ENCODE measurements around the gene NACC2. TPM values are rescaled to one million over a fixed set of nuclear protein-coding genes. Genes with fewer than 3 reads are reported as not detected.

NACC2 gene
- total and polyA plus RNA-seq, 4 donors = 22.9 to 53.4 (median 32.1) TPM

DNA sequence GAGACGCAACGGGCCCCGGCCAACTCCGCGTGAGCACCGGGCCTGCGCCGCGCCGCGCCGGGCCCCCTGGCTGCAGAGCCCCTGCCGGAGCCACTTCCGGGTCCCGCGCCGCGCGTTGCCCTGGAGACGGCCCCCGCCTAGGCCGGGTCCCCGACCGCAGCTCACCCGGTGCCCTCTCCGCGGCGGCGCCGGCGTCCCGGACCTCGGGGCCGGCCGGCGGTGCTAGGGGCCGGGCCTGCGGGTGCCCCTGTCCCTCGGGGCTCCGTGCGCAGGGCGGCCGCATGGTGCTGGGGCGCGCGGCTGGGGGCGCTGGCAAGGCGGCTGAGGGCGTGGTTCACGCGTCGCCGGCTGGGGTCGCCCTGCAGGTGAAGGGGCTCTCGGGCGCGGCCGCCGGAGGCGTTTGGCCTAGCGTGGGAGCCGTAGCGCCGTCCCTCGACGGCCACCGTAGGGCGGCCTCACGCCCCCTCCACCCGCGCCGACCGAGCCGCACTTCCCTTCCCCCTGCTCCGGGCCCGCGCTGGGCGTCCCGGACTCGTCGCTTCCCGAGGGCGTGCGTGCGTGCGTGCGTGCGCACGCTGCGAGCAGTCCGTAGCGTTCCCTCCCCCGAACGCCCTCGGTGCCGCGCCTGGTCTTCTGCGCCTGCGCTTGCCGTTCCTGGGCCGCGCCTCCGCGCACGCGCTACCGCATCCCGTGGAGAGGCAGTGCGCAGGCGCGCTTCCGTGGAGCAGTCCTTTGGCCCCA, 23.4 kb upstream of the NACC2 start, which contains the start of gene TMEM250:
Gene TMEM250, minus strand, starts transcription at position 556 of the 741 bp plus-strand sequence. CDS start 1,975 bp downstream, outside the sequence.
- Histone ChIP-seq H3K4me1 (ENCODE audit: control insufficient read depth, insufficient read depth, low read length) (peaks cover 38% of the 10 kb centered on the region), H3K27me3 (ENCODE audit: control insufficient read depth, insufficient read depth, low read length) (no peaks in the 10 kb centered on the region), H3K36me3 (ENCODE audit: control insufficient read depth, insufficient read depth, low read length) (peaks cover 48% of the 10 kb centered on the region), H3K9me3 (ENCODE audit: control insufficient read depth, insufficient read depth, low read length) (no peaks in the 10 kb centered on the region), H3K4me3 (ENCODE audit: low read depth, low read length) (peak within 1 kb of the TSS; percentile 60), H3K27ac (ENCODE audit: low read depth, low read length) (peak within 1 kb of the TSS; percentile 75)
- WGBS (ENCODE audit: insufficient coverage) = under 1% methylated on average over 112 of the region's 112 CpGs
- peak; percentile 86 to 98 (median 93) for DNase-seq (ENCODE audit: low read depth in 4 of 6, low spot score in 6 of 6)

DNA sequence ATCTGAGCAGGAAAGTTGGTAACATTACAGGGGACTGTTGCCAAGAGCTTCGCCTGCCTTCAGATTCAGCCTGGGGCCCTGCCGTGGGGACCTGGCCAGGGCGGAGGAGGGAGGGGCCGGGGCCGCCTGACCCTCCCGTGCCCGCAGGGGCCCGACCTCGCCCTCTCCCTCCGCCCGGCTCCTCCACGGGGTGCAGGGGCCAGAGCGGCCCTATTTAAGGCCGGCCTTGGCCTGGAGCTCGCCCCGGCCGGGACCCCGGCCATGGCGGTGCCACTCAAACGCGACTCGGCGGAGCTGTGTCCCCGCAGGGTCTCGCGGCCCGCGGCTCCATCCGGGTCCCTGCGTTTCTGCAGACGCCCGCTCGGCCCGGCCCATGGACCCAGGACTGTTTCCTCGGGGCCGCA, 22.8 kb upstream of the NACC2 start:
- DNase-seq (ENCODE audit: low read depth in 4 of 6, low spot score in 6 of 6) = no peak
- under 1% methylated on average over 36 of the region's 36 CpGs for WGBS (ENCODE audit: insufficient coverage)
- Histone ChIP-seq H3K27me3 (ENCODE audit: control insufficient read depth, insufficient read depth, low read length) (no peaks in the 10 kb centered on the region), H3K4me1 (ENCODE audit: control insufficient read depth, insufficient read depth, low read length) (peaks cover 34% of the 10 kb centered on the region), H3K4me3 (ENCODE audit: low read depth, low read length) (peak overlapping the region; percentile 38), H3K9me3 (ENCODE audit: control insufficient read depth, insufficient read depth, low read length) (no peaks in the 10 kb centered on the region), H3K27ac (ENCODE audit: low read depth, low read length) (no peak overlapping the region), H3K36me3 (ENCODE audit: control insufficient read depth, insufficient read depth, low read length) (peaks cover 48% of the 10 kb centered on the region)

GRCh38 chr9:136117291-136117915, 22.3 kb upstream of the NACC2 start:
- 61% methylated on average over 23 of the region's 23 CpGs for WGBS (ENCODE audit: insufficient coverage)
- Histone ChIP-seq H3K27me3 (ENCODE audit: control insufficient read depth, insufficient read depth, low read length) (no peaks in the 10 kb centered on the region), H3K4me3 (ENCODE audit: low read depth, low read length) (peak overlapping the region; percentile 38), H3K9me3 (ENCODE audit: control insufficient read depth, insufficient read depth, low read length) (no peaks in the 10 kb centered on the region), H3K36me3 (ENCODE audit: control insufficient read depth, insufficient read depth, low read length) (peaks cover 52% of the 10 kb centered on the region), H3K4me1 (ENCODE audit: control insufficient read depth, insufficient read depth, low read length) (peaks cover 29% of the 10 kb centered on the region), H3K27ac (ENCODE audit: low read depth, low read length) (no peak overlapping the region)
- DNase-seq (ENCODE audit: low read depth in 4 of 6, low spot score in 6 of 6) = no peak

- Histone ChIP-seq H3K27me3 (ENCODE audit: control insufficient read depth, insufficient read depth, low read length) (no peaks in the 10 kb centered on the region), H3K27ac (ENCODE audit: low read depth, low read length) (no peak overlapping the region), H3K4me3 (ENCODE audit: low read depth, low read length) (no peak overlapping the region), H3K4me1 (ENCODE audit: control insufficient read depth, insufficient read depth, low read length) (peaks cover 28% of the 10 kb centered on the region), H3K9me3 (ENCODE audit: control insufficient read depth, insufficient read depth, low read length) (no peaks in the 10 kb centered on the region), H3K36me3 (ENCODE audit: control insufficient read depth, insufficient read depth, low read length) (peaks cover 56% of the 10 kb centered on the region)
- no peak for DNase-seq (ENCODE audit: low read depth in 4 of 6, low spot score in 6 of 6)
- WGBS (ENCODE audit: insufficient coverage) = 98% methylated on average over 62 of the region's 69 CpGs
These were observed 21.4 kb upstream of the NACC2 start for GRCh38 chr9:136116360-136117098.

DNA sequence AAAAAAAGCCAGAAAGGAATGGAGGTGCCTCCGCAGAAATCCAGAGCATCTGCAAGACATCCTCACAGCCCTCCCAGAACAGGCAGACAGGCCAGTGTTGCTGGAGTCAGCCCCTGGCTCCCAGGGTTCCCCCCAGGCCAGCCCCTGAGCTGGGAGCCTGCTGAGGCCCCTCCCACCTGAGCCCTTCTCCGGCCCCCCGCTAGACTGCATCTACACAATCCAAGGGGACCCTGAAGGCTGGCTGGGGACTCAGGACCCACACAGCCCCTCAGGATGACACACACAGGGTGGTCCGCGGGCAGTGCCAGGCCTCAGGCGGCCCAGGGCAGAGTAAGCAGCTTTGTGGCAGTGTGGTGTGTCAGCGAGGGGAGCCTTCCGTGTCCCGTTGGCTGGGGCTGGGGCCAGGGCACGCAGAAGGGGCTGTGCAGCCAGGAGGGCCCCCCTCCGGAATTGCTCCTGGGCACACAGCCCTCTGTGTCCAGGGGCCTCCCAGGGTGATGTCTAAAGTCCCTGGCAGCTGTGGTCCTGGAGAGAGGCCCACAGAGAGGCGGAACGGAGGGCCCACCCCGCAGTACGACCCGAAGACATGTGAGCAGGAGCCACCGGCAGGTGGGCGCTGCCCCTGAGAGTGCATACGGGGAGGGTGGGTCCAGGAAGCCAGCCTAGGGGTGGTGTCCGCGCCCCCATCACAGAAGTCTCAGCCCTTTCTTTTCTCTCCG, 20.7 kb upstream of the NACC2 start:
- Histone ChIP-seq H3K4me3 (ENCODE audit: low read depth, low read length) (no peak overlapping the region), H3K27me3 (ENCODE audit: control insufficient read depth, insufficient read depth, low read length) (no peaks in the 10 kb centered on the region), H3K9me3 (ENCODE audit: control insufficient read depth, insufficient read depth, low read length) (no peaks in the 10 kb centered on the region), H3K4me1 (ENCODE audit: control insufficient read depth, insufficient read depth, low read length) (peaks cover 33% of the 10 kb centered on the region), H3K36me3 (ENCODE audit: control insufficient read depth, insufficient read depth, low read length) (peaks cover 60% of the 10 kb centered on the region), H3K27ac (ENCODE audit: low read depth, low read length) (no peak overlapping the region)
- 93% methylated on average over 20 of the region's 22 CpGs for WGBS (ENCODE audit: insufficient coverage)
- DNase-seq (ENCODE audit: low read depth in 4 of 6, low spot score in 6 of 6) = no peak

GRCh38 chr9:136115206-136115605, 20.1 kb upstream of the NACC2 start:
- H3K27me3 ChIP-seq (ENCODE audit: control insufficient read depth, insufficient read depth, low read length) = no peaks in the 10 kb centered on the region
- H3K4me3 ChIP-seq (ENCODE audit: low read depth, low read length) = no peak overlapping the region
- peaks cover 33% of the 10 kb centered on the region for H3K4me1 ChIP-seq (ENCODE audit: control insufficient read depth, insufficient read depth, low read length)
- H3K36me3 ChIP-seq (ENCODE audit: control insufficient read depth, insufficient read depth, low read length) = peaks cover 56% of the 10 kb centered on the region
- no peak overlapping the region for H3K27ac ChIP-seq (ENCODE audit: low read depth, low read length)
- H3K9me3 ChIP-seq (ENCODE audit: control insufficient read depth, insufficient read depth, low read length) = no peaks in the 10 kb centered on the region
- DNase-seq (ENCODE audit: low read depth in 4 of 6, low spot score in 6 of 6) = no peak
- WGBS (ENCODE audit: insufficient coverage) = 94% methylated on average over 13 of the region's 13 CpGs

- H3K36me3 ChIP-seq (ENCODE audit: control insufficient read depth, insufficient read depth, low read length) = peaks cover 59% of the 10 kb centered on the region
- H3K4me3 ChIP-seq (ENCODE audit: low read depth, low read length) = no peak overlapping the region
- peaks cover 33% of the 10 kb centered on the region for H3K4me1 ChIP-seq (ENCODE audit: control insufficient read depth, insufficient read depth, low read length)
- no peak for DNase-seq (ENCODE audit: low read depth in 4 of 6, low spot score in 6 of 6)
- 94% methylated on average over 18 of the region's 18 CpGs for WGBS (ENCODE audit: insufficient coverage)
- H3K27ac ChIP-seq (ENCODE audit: low read depth, low read length) = no peak overlapping the region
- H3K27me3 ChIP-seq (ENCODE audit: control insufficient read depth, insufficient read depth, low read length) = no peaks in the 10 kb centered on the region
- no peaks in the 10 kb centered on the region for H3K9me3 ChIP-seq (ENCODE audit: control insufficient read depth, insufficient read depth, low read length)
These were observed 19.5 kb upstream of the NACC2 start for GRCh38 chr9:136114610-136115009.

- H3K27me3 ChIP-seq (ENCODE audit: control insufficient read depth, insufficient read depth, low read length) = no peaks in the 10 kb centered on the region
- H3K36me3 ChIP-seq (ENCODE audit: control insufficient read depth, insufficient read depth, low read length) = peaks cover 60% of the 10 kb centered on the region
- DNase-seq (ENCODE audit: low read depth in 4 of 6, low spot score in 6 of 6) = no peak
- 93% methylated on average over 11 of the region's 11 CpGs for WGBS (ENCODE audit: insufficient coverage)
- peaks cover 39% of the 10 kb centered on the region for H3K4me1 ChIP-seq (ENCODE audit: control insufficient read depth, insufficient read depth, low read length)
- no peak overlapping the region for H3K4me3 ChIP-seq (ENCODE audit: low read depth, low read length)
- no peaks in the 10 kb centered on the region for H3K9me3 ChIP-seq (ENCODE audit: control insufficient read depth, insufficient read depth, low read length)
- no peak overlapping the region for H3K27ac ChIP-seq (ENCODE audit: low read depth, low read length)
These were observed 17.5 kb upstream of the NACC2 start for GRCh38 chr9:136112541-136112940.

- peaks cover 54% of the 10 kb centered on the region for H3K36me3 ChIP-seq (ENCODE audit: control insufficient read depth, insufficient read depth, low read length)
- H3K4me1 ChIP-seq (ENCODE audit: control insufficient read depth, insufficient read depth, low read length) = peaks cover 33% of the 10 kb centered on the region
- H3K9me3 ChIP-seq (ENCODE audit: control insufficient read depth, insufficient read depth, low read length) = no peaks in the 10 kb centered on the region
- no peak for DNase-seq (ENCODE audit: low read depth in 4 of 6, low spot score in 6 of 6)
- H3K27me3 ChIP-seq (ENCODE audit: control insufficient read depth, insufficient read depth, low read length) = no peaks in the 10 kb centered on the region
- WGBS (ENCODE audit: insufficient coverage) = 69% methylated on average over 16 of the region's 16 CpGs
- no peak overlapping the region for H3K27ac ChIP-seq (ENCODE audit: low read depth, low read length)
- H3K4me3 ChIP-seq (ENCODE audit: low read depth, low read length) = no peak overlapping the region
These were observed 16.8 kb upstream of the NACC2 start for GRCh38 chr9:136111910-136112309.
